Gastroesophageal sphincter (tissue), 3 donors: ENCODE results near the gene NFKBIZ.
A peak's percentile ranks its signal among the peaks of the same experiment; 100 is the strongest.

ENCODE experiments used
- POLR2A ChIP-seq, 2 donors: fragments of 450-650 bp; IDR thresholded peaks; one replicate each; pipeline ENCODE4 v1.6.1; 2017; ENCODE audit warnings: antibody characterized with exemption in 2 of 2, mild to moderate bottlenecking in 2 of 2, moderate library complexity in 1 of 2
- POLR2AphosphoS5 ChIP-seq: sonication (generic); formaldehyde crosslinking; IDR thresholded peaks from one replicate; pipeline ENCODE4 v1.6.1; 2017; ENCODE audit warnings: antibody characterized with exemption
- TF ChIP-seq, protein P1 (sequence below), 4 experiments: fragments of 200-600 bp in 2 of 4; fragments of 450-650 bp in 2 of 4; sonication (generic) in 1 of 4; IDR thresholded peaks; one replicate each; pipeline ENCODE4 v1.5.1; 2017 to 2019; ENCODE audit warnings: antibody characterized with exemption in 4 of 4, mild to moderate bottlenecking in 2 of 4, moderate library complexity in 2 of 4

DNA sequence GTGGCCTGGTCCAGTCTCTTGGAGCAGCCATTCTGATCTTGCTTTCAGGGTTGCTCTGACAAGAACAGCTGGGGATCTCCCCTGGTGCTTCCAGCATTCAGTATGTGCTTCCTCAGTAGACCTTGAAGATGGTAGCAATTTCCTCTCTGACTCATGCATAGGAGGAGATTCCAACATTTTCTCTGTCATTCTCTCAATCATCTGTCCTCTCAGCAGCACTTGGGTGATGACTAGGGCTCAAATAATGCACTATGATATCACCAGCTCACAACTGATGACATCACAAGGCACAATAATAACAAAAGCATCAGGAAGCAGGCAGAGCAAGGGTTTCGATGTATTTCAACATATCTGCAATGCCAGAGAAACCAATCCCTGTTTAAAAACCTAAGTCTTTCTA lies 52.7 kb downstream of the NFKBIZ start:
- TF ChIP-seq, protein P1, sequence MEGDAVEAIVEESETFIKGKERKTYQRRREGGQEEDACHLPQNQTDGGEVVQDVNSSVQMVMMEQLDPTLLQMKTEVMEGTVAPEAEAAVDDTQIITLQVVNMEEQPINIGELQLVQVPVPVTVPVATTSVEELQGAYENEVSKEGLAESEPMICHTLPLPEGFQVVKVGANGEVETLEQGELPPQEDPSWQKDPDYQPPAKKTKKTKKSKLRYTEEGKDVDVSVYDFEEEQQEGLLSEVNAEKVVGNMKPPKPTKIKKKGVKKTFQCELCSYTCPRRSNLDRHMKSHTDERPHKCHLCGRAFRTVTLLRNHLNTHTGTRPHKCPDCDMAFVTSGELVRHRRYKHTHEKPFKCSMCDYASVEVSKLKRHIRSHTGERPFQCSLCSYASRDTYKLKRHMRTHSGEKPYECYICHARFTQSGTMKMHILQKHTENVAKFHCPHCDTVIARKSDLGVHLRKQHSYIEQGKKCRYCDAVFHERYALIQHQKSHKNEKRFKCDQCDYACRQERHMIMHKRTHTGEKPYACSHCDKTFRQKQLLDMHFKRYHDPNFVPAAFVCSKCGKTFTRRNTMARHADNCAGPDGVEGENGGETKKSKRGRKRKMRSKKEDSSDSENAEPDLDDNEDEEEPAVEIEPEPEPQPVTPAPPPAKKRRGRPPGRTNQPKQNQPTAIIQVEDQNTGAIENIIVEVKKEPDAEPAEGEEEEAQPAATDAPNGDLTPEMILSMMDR (IDR thresholded peaks at IDR 0.05): no peak
- TF ChIP-seq POLR2AphosphoS5 (peak; percentile 10), POLR2A (IDR thresholded peaks at IDR 0.05) (no peak)
